Measurements from ENCODE around the gene FBLN1. TPM values are rescaled to one million over a fixed set of nuclear protein-coding genes. Genes with fewer than 3 reads are reported as not detected.

The FBLN1 gene
- total and polyA plus RNA-seq, 8 donors = 38.8 to 416 (median 114) TPM

DNA sequence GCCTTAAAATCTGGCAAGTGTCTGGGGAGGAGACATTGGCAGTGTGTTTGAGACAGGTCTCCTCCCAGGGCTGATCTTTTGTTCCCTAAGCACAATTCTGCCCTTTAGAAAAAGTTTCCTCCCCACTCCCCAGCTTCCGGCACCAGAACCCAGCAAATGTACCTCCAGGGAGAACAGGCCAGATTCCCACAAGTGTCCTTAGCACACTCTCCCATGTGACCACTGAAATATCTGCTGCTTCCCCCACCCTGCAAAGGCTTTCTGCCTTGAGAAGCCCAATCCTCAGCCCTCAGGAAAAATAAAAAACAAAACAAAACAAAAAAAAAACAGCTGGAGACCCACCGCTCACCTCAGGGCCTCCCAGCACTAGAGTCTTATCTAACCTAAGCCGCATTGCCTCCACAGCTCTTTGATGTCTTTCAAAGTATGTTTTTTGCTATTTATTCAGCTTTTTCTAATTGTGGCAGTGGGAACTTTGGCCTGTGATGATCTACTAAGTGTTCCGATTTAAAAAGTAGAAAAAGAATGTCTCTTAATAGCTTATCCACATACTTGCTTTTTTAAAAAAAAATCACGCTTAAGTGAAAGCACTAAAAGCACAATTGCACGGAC lies 29.0 kb upstream of the FBLN1 start:
- WGBS, 5 donors = 57 to 69% (median 60%) methylated on average over 6 of the region's 6 CpGs
- no peak overlapping the region for H3K4me3 ChIP-seq
- H3K27me3 ChIP-seq = peaks cover 0 to 7% (median 0%) of the 10 kb centered on the region in 3 donors
- H3K4me1 ChIP-seq = no peaks in the 10 kb centered on the region
- H3K36me3 ChIP-seq = no peaks in the 10 kb centered on the region
- intact Hi-C loops (cut with DNase I; ENCODE audit: low total_unique reads) = no loop called here
- H3K27ac ChIP-seq = no peak overlapping the region
- DNase-seq = no peak
- H3K9me3 ChIP-seq = no peaks in the 10 kb centered on the region
- TF ChIP-seq, protein P1, sequence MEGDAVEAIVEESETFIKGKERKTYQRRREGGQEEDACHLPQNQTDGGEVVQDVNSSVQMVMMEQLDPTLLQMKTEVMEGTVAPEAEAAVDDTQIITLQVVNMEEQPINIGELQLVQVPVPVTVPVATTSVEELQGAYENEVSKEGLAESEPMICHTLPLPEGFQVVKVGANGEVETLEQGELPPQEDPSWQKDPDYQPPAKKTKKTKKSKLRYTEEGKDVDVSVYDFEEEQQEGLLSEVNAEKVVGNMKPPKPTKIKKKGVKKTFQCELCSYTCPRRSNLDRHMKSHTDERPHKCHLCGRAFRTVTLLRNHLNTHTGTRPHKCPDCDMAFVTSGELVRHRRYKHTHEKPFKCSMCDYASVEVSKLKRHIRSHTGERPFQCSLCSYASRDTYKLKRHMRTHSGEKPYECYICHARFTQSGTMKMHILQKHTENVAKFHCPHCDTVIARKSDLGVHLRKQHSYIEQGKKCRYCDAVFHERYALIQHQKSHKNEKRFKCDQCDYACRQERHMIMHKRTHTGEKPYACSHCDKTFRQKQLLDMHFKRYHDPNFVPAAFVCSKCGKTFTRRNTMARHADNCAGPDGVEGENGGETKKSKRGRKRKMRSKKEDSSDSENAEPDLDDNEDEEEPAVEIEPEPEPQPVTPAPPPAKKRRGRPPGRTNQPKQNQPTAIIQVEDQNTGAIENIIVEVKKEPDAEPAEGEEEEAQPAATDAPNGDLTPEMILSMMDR (IDR thresholded peaks at IDR 0.05) = no peak
- TF ChIP-seq EP300 (IDR thresholded peaks at IDR 0.05) = no peak
- no peak for TF ChIP-seq POLR2A (IDR thresholded peaks at IDR 0.05)
- TF ChIP-seq POLR2AphosphoS5 (IDR thresholded peaks at IDR 0.05) = no peak

DNA sequence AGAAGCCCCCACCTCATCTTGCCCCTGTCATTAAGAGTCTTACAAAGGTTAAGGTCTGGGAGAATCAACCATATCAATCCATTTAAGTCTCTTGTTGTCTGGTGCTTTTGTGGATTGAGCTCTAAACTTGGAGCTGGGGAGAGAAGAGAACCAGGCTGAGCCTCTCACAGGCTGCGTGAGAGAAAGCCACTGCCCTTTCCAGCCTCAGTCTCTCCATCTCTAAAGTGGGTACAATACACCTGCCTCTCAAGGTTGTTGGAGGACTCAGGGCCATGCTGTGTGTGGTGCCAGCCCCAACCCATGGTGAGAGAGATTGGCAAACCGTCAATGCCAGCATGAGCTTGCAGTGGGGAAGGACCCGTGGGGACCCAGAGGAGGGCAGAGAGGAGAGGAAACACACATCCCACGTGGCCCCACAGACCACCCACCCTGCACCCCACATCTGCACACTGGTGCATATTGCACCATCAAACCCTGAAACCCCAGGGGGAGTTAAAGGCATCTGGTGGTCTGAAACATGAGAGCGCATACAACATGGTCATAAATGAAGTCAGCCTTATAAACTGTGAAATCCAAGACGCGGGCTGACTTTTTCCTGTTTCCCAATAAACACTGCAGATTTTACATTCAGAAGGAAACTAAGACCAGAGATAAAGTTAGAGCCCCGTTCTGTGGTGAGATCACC lies 27.5 kb upstream of the FBLN1 start:
- peaks cover 0 to 7% (median 0%) of the 10 kb centered on the region in 3 donors for H3K27me3 ChIP-seq
- no peaks in the 10 kb centered on the region for H3K36me3 ChIP-seq
- no peak overlapping the region for H3K4me3 ChIP-seq
- no peaks in the 10 kb centered on the region for H3K4me1 ChIP-seq
- TF ChIP-seq EP300 (IDR thresholded peaks at IDR 0.05) = no peak
- no peak for TF ChIP-seq POLR2A (IDR thresholded peaks at IDR 0.05)
- TF ChIP-seq, protein P1 (IDR thresholded peaks at IDR 0.05) = no peak
- TF ChIP-seq POLR2AphosphoS5 (IDR thresholded peaks at IDR 0.05) = no peak
- 56 to 79% (median 71%) methylated on average over 5 to 8 of the region's 8 CpGs for WGBS, 5 donors
- H3K9me3 ChIP-seq = no peaks in the 10 kb centered on the region
- intact Hi-C loops (cut with DNase I; ENCODE audit: low total_unique reads) = no loop called here
- DNase-seq = no peak
- no peak overlapping the region for H3K27ac ChIP-seq

DNA sequence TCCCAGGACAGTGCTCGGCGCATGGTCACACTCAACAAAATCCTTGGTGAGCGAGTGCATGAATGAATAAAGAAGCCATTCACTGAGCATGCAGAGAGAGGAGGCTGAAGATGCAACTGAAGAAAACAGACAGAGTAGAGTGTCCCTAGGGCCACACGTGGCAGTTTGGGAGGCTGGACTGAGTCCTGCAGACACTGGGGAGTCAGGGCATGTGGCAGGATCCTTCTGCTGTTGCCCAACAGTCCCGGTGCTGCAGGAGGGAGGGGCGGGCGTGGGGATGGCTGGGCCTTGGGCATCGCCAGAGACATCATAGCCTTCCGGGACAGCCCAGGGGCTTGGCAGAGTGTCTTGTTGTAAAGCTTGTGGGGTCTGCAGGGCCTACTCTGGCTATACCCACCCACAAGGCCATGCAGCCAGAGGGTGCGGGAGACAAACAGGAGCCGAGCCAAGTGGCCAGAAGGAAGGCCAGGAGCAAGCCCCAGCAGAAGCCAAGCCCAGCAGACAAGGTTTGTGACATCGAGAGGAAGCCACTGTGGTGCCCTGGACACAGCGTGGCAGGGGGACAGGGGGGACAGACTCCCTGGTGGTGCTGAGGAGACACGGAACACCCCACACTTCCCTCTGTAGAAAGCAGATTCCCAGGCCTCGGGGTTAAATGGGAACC lies 26.7 kb upstream of the FBLN1 start:
- H3K4me1 ChIP-seq = no peaks in the 10 kb centered on the region
- no peak overlapping the region for H3K4me3 ChIP-seq
- H3K27me3 ChIP-seq = peaks cover 0 to 7% (median 0%) of the 10 kb centered on the region in 3 donors
- no peaks in the 10 kb centered on the region for H3K36me3 ChIP-seq
- TF ChIP-seq EP300 (IDR thresholded peaks at IDR 0.05) (no peak), POLR2A (IDR thresholded peaks at IDR 0.05) (no peak), POLR2AphosphoS5 (IDR thresholded peaks at IDR 0.05) (no peak)
- TF ChIP-seq, protein P1 (IDR thresholded peaks at IDR 0.05) = no peak
- no peak overlapping the region for H3K27ac ChIP-seq
- H3K9me3 ChIP-seq = no peaks in the 10 kb centered on the region
- intact Hi-C loops (cut with DNase I; ENCODE audit: low total_unique reads) = no loop called here
- WGBS, 5 donors = 80 to 89% (median 83%) methylated on average over 12 to 15 of the region's 15 CpGs
- no peak for DNase-seq

DNA sequence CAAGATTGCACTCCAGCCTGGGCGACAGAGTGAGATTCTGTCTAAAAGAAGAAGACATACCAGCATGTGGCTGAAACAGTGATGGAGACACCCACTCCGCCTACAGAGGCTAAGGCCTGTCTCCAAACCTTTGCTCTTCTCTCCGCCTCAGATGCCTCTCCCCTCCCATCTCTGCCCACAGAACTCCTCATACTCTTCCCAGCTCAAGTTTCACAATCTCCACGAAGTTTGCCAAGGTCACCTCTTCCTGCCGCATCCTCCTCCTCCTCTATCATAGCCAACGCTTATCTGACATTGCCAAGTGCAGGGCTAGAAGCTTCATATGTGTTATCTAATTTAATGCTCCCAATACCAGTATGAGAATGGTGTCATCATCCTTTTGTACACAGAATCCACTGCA lies 25.9 kb upstream of the FBLN1 start:
- no peaks in the 10 kb centered on the region for H3K36me3 ChIP-seq
- no peak for DNase-seq
- WGBS, 5 donors = 79 to 85% (median 82%) methylated on average over 6 of the region's 6 CpGs
- H3K4me3 ChIP-seq = no peak overlapping the region
- intact Hi-C loops (cut with DNase I; ENCODE audit: low total_unique reads) = no loop called here
- peaks cover 0 to 7% (median 0%) of the 10 kb centered on the region in 3 donors for H3K27me3 ChIP-seq
- no peaks in the 10 kb centered on the region for H3K4me1 ChIP-seq
- TF ChIP-seq EP300 (IDR thresholded peaks at IDR 0.05) = no peak
- TF ChIP-seq, protein P1 (IDR thresholded peaks at IDR 0.05) = no peak
- TF ChIP-seq POLR2AphosphoS5 (IDR thresholded peaks at IDR 0.05) = no peak
- no peak for TF ChIP-seq POLR2A (IDR thresholded peaks at IDR 0.05)
- no peaks in the 10 kb centered on the region for H3K9me3 ChIP-seq
- H3K27ac ChIP-seq = no peak overlapping the region

Data from stomach (tissue), 9 donors.